Activated CD4-positive, alpha-beta T cell treated with anti-CD3 and anti-CD28 coated beads, Interleukin-2, amount 50 U/mL, for 48 hours (primary cell): ENCODE results near the gene TTI1.

Source experiments
- DNase-seq, 2 experiments: peaks; one replicate each; pipeline ENCODE4 v3.0.0-alpha.2; 2020

TTI1 gene

DNA sequence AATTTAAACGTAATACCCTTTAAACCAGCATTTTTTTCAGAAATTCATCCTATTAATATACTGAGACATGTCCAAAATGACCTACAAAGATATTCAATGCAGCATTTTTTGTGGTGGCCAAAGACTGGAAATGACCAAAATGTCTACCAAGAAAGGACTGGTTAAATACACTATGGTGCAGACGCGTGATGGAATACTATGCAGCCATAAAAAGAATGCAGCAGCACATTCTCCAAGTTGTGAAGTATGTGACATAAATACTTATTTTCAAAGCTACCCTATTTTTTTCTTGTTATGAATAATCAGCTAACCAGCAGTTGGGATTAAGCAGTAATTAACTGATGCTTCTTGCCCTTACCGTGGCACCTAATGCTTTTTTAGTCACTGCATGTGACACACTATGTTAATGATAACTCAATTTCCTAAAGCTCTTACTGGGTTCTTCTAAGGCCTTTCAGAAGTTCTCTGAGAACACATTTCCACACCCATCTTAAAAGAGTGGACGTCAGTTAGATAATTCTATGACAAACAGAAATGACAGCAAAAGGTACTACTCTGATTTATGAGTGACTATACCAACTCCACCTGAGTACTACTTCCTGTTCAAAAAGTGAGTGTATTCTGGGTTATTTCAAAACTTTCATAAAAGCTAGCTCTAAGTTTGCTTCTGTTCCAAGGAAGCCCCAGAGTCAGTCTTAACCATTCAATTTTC is 24.9 kb downstream of the TTI1 start:
- no peak for DNase-seq

DNA sequence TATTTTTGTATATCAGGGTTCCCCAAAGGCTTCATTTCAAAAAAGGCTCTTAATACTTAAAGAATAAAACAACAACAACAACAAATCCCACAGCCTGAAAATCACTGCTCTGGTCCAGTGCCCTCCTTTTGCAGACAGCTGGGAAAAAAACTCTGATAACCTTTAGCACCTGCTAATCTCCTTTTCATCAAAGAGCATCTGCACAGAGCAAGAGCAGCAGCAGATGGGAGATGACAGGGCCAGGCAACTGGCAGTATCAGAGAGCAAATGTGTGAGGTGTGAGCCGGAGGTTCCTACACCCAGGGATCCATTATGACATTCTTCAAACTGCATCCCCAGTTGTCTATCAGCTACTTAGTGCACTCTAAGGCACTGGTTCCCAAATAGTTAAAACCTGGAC is 25.7 kb downstream of the TTI1 start:
- DNase-seq = no peak

GRCh38 chr20:38005903-38006302 is 27.4 kb downstream of the TTI1 start:
- no peak for DNase-seq

- no peak for DNase-seq
Observed at GRCh38 chr20:38004416-38004815, 28.8 kb downstream of the TTI1 start.

GRCh38 chr20:38002422-38002821 is 30.8 kb downstream of the TTI1 start:
- no peak for DNase-seq

DNA sequence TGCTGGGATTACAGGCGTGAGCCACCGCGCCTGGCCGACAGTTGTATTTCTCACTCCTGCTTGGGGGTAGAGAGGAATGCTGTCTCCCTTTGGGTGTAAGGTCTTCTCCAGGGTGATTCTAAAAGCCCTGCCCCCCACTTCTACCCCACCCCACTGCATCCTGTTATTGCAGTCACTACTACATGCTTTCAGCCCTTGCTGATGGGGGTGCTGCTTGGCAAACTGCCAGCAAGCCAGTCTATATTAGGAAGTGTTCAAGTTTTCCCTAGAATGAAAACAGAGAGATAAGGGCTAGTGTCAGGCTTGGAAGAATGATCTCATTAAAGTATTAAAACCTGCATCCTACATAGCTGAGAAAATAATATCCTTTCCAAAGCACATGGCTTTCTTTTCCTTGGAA is 31.3 kb downstream of the TTI1 start:
- DNase-seq = no peak

- DNase-seq = peak; percentile 11 to 27
Observed at GRCh38 chr20:38001173-38001875, 31.9 kb downstream of the TTI1 start.

GRCh38 chr20:38000293-38000692 is 33.0 kb downstream of the TTI1 start:
- no peak for DNase-seq

DNA sequence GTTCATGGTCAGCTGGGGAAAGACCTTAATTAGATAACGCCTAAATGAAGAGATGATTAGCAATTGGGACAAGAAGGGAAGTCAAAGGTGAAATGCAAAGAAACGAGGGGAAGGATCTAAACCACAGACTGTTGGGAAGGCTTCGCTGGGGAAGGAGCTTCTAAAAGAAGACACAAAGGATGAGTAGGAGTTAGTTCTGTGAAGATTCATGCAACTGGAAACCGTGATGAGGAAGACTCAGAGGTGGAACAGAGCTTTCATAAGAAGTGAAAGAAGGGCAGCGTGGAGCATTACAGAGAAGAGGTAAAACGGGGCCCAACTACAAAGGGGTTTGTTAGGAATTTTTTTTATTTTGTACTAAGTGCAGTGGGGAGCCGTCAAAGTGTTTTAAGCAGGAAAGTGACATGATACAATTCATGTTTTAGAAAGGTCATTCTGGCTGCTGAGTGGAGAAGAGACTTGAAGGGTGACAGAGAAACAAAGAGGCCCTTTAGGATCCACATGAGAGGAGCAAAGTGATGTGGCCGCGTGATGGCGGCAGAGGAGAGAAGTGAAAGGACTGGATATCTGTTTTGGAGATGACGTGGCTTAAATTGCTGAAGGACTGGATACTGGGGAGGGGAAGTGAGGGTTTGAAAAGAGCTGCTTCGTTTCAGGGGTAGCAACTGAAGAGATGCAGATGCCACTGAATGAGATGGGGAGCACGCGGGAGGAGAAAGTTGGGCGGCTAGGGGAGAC is 33.6 kb downstream of the TTI1 start:
- no peak for DNase-seq

GRCh38 chr20:37997516-37997915 is 35.7 kb downstream of the TTI1 start:
- no peak for DNase-seq

DNA sequence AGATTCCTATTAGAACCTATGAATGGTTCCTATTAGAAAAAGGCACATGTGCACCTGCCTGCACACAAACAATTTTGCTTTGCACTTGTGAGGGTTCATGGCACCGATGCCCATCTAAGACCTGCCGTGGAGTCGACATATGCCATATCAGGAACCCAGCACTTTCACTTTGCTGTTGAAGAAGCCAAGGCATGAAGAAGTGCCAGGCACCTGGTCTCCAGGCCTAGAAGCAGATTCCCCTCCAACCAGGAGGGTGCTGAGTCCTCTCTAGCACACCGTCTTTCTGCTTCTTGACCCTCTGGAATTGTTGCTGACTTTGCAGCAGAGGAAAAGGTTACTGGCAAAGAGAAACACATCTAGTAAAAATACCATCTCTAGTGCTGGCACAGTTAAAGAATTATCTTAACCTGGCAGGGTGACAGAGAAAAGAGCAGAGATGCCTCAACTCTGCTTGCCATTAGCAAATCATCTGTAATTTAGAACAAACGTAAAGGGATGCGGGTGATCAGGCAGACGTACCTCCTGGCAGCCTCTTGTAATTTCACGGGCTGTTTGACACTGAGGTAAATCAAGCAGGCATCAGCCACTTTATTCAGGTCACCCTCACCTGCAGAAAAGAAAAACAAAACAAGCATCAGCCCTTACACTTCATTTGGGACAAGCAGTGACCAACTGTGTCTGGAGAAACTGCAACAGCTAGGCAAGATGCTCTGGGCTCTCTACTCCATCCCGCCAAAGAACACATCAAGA is 37.2 kb downstream of the TTI1 start:
- DNase-seq = no peak

DNA sequence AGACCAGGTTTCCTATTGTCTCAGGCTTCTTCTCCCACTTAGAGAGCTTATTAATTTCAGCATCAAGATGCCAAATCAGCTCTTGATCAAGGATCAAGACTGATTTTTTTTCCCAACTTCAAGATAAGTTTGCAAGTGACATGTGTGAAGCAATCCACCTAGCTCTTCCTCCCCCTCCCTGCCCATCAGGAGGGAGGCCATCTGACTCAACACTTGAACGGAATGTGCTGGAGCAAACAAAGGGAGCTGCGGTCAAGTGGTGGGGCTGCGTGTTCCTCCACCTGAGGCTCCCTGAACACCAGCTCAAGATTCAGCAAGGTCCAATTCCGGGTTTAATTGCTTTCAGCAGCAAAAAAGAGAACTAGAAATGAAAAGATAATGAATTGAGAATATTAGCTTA is 38.7 kb downstream of the TTI1 start:
- DNase-seq = no peak

DNA sequence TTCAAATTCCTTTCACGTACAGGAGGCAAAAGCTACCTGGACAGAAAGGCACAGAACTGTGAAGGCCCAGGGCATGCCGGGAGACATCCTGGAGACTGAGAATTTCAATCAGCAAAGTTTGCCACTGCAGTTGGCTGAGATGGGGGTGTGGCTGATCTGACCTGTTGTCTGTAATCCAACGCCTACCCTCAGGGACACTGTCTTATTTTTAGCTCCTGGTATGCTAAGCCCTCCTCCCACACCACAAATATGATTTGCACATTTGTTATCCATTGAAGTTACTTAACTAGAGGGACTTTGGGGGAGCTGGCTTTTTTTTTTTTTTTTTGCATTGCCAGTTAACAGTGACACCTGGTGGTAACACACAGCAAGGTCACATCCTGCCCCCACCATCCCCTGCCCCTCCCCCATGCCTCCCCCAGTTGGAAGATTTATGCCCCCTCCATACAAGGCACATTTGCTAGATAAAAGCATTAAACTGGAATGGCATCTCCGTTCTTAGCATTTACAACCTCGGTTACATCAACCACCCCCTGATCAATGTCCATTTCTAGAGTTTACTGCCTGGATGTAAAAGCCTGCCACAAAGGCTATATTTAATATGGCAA is 40.4 kb downstream of the TTI1 start:
- peak in 1 of 2 experiments; percentile 9 for DNase-seq

DNA sequence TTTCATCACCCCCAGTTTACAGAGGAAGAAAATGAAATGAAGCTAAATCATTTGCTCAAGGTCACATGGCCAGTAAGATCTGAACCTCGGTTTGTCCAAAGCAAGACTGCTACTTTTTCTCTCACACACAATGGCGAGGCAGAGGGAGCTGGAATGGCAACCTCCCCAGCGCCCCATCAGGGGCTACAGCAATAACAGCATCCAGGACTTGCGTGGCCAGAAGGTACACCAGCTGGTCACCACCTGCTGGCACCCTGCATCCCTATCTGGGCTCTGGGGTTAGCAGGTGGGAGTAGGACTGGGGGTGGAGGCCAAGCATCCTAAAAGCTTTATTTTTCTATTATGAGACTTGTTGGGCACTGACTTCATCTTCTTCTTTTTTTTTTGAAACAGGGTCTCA is 41.3 kb downstream of the TTI1 start:
- DNase-seq = no peak

DNA sequence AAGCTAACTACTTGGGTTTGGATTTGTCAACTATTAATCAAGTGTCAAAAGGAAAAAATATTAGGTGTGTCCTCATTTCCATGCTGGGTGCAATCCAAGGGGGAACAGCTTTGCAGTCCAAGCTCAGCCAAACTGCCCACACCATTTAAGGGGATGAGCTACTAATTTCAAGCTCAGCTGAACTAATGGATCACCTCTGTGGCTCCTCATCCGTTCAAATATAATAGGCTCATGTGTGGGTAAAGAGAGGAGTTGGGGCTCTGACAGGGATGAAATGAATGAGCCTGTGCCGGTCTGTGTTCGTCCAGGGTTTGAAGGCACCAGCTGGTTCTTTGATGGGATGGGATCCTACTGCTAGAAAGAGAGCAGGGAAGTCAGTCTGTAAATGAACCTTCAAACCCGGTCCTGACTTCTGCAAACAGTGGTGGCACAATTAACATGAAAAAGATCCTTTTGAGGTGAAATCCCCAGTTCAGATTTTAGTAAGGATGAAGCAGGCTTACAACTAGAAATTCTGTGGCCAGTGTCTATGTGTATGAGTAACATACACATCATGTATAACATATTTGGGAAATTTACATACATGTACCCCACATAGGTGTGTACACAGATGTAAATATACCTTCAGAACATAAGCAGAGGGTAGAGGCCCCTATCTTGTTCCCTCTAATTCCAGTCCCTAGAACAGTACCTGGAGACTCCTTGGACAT is 41.9 kb downstream of the TTI1 start:
- no peak for DNase-seq

DNA sequence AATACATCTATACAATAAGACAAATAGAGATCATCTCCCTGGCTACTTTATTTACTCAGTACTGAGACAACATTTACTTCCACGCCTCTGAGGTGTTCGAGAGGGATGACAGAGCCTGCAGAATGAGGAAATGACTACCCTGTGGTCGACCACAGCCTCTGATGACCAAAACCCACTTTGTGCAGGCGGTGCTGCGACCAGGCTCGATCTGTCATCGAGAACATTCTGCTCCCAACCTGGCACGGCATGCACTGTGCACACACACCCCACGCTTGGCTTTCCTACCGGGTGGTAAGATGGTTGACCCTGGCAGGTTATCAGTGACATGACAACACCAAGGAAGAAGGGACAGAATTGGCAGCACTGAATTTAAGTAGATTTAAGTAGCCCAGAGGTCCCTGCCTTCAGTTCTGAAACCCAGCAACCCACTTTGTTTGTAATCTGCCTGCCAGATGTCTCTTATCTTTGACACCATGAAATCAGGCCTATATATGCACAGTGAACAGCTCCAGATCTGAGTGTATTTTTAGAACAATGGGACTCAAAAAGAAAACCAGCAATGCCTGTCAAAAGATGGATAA is 42.6 kb downstream of the TTI1 start:
- peak; percentile 63 to 74 for DNase-seq

- DNase-seq = no peak
Observed at GRCh38 chr20:37989601-37990295, 43.5 kb downstream of the TTI1 start.

DNA sequence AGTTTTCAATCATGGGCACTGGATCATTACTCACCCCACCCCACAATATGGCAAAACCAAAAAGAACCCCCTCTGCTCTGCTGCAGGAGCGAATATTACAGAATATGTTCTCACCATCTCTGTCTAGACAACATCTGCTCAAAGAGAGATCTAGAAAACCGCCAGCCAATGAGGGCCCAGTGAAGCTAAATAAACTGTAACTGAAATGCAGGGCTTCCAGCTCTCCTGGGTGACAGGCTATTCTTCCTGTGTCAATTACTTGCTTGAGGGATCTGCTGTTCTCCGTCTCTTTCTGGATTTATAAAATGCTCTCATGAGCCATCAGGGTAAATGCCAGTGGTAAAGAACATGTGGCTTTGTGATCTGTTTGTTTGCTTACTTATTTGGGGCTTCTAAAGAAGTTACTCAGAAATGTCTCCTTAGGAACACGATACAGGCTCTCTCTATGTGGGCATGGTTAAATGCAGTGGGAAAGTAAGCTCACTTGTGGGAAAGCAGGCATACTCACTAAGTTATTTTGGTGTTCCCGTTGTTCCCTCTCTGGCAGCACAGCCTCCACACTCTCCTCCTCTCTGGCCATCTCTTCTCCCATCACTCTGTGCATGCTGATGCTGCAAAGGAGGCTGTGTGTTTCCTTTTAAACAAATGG is 44.8 kb downstream of the TTI1 start:
- no peak for DNase-seq

DNA sequence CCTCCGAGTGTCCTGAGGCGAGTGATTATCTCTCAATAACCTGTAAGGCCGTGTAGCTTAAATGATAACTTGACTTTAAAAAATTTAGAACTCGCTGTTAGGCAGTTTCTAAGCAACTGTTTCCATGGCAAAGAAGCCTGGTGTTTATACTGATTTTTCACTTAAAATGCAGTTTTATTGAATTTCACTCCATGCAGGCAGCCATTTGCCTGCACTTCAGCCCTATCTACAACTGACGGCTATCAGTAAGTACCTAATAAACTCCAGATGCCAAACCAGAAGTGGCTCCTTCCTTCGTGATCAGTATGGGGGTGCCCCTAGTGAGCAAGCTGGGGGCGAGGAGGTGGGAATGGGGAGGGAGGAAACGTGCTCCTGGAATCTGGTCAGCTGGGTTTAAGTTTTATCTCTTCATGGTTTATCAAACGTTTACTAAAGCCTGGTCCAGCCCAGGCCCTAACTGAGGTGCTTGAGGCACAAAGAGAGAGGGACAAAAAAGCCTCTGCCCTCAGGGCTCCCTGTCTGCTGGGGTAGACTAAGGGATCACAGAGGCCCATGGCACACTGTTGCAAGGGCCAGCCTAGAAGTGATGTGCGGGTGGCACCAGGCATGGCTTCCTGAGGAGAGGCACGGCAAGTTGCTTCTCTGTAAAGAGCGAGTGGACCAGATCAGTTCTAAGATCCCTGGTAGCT is 45.5 kb downstream of the TTI1 start:
- no peak for DNase-seq
